Erythroblast (primary cell): ENCODE results near the gene RPS29.

ENCODE experiments used
- GATA1 ChIP-seq: IDR thresholded peaks from 2 replicates; pipeline ENCODE4 v1.6.1; 2011; ENCODE audit warnings: low read depth, mild to moderate bottlenecking, control low read depth, low read length, moderate library complexity
- POLR2A ChIP-seq: IDR thresholded peaks from 2 replicates; pipeline ENCODE4 v1.6.1; 2011; ENCODE audit warnings: mild to moderate bottlenecking, low read length

DNA sequence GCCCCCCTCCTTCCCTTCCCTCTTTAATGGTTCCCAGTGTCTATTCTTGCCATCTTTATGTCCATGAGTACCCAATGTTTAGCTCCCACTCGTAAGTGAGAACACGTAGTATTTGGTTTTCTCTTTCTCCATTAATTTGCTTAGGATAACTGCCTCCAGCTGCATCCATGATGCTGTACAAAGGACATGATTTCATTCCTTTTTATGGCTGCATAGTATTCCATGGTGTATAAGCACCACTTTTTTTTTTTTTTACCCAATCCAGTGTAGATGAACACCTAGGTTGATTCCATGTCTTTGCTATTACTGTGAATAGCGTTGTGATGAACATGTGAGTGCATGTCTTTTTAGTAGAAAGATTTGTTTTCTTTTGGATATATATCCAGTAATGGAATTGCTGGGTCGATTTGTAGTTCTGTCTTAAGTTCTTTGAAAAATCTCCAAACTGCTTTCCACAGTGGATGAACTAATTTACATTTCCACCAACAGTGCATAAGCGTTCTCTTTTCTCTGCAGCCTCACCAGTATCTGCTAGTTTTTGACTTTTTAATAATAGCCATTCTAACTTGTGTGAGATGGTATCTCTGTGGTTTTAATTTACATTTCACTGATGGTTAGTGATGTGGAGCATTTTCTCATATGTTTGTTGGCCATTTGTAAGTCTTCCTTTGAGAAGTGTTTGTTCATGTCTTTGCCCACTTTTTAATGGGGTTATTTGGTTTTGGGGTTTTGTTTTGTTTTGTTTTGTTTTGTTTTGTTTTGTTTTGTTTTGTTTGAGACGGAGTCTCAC, 26.0 kb downstream of the RPS29 start:
- TF ChIP-seq POLR2A (no peak), GATA1 (no peak)
